ENCODE measurements around the gene PCBP4.
A peak's percentile ranks its signal among the peaks of the same experiment; 100 is the strongest.

PCBP4 gene

GRCh38 chr3:51970606-51971300 lies 3.5 kb upstream of the PCBP4 start:
- Histone ChIP-seq H3K36me3 (ENCODE audit: control insufficient read depth in 2 of 2, insufficient read depth in 2 of 2, low read length in 2 of 2) (no peaks in the 10 kb centered on the region), H3K9me3 (ENCODE audit: control insufficient read depth in 2 of 2, low read length in 2 of 2) (no peaks in the 10 kb centered on the region), H3K9ac (ENCODE audit: low read length in 2 of 2) (no peak overlapping the region), H3K4me3 (ENCODE audit: low read length in 2 of 2) (no peak overlapping the region), H3K4me1 (ENCODE audit: control insufficient read depth, insufficient read depth, low read length) (peaks cover 50% of the 10 kb centered on the region), H3K27me3 (ENCODE audit: control insufficient read depth in 1 of 2, insufficient read depth in 2 of 2, low read length in 2 of 2) (no peaks in the 10 kb centered on the region), H3K27ac (ENCODE audit: low read length) (no peak overlapping the region)

- Histone ChIP-seq H3K4me3 (ENCODE audit: low read length in 2 of 2) (no peak overlapping the region), H3K27me3 (ENCODE audit: control insufficient read depth in 1 of 2, insufficient read depth in 2 of 2, low read length in 2 of 2) (no peaks in the 10 kb centered on the region), H3K9ac (ENCODE audit: low read length in 2 of 2) (no peak overlapping the region), H3K36me3 (ENCODE audit: control insufficient read depth in 2 of 2, insufficient read depth in 2 of 2, low read length in 2 of 2) (no peaks in the 10 kb centered on the region), H3K4me1 (ENCODE audit: control insufficient read depth, insufficient read depth, low read length) (peaks cover 52% of the 10 kb centered on the region), H3K9me3 (ENCODE audit: control insufficient read depth in 2 of 2, low read length in 2 of 2) (no peaks in the 10 kb centered on the region), H3K27ac (ENCODE audit: low read length) (no peak overlapping the region)
Measured at GRCh38 chr3:51969841-51970240, 2.6 kb upstream of the PCBP4 start.

- no peak overlapping the region for H3K9ac ChIP-seq (ENCODE audit: low read length in 2 of 2)
- H3K27ac ChIP-seq (ENCODE audit: low read length): peak overlapping the region; percentile 31
- no peaks in the 10 kb centered on the region for H3K36me3 ChIP-seq (ENCODE audit: control insufficient read depth in 2 of 2, insufficient read depth in 2 of 2, low read length in 2 of 2)
- no peaks in the 10 kb centered on the region for H3K27me3 ChIP-seq (ENCODE audit: control insufficient read depth in 1 of 2, insufficient read depth in 2 of 2, low read length in 2 of 2)
- no peaks in the 10 kb centered on the region for H3K9me3 ChIP-seq (ENCODE audit: control insufficient read depth in 2 of 2, low read length in 2 of 2)
- H3K4me1 ChIP-seq (ENCODE audit: control insufficient read depth, insufficient read depth, low read length): peaks cover 45% of the 10 kb centered on the region
- no peak overlapping the region for H3K4me3 ChIP-seq (ENCODE audit: low read length in 2 of 2)
Measured at GRCh38 chr3:51968883-51969678, 1.8 kb upstream of the PCBP4 start.

- Histone ChIP-seq H3K27ac (ENCODE audit: low read length) (peak overlapping the region; percentile 85), H3K9ac (ENCODE audit: low read length in 2 of 2) (peak overlapping the region; percentile 71 to 76), H3K36me3 (ENCODE audit: control insufficient read depth in 2 of 2, insufficient read depth in 2 of 2, low read length in 2 of 2) (no peaks in the 10 kb centered on the region), H3K4me1 (ENCODE audit: control insufficient read depth, insufficient read depth, low read length) (peaks cover 37% of the 10 kb centered on the region), H3K4me3 (ENCODE audit: low read length in 2 of 2) (peak overlapping the region; percentile 71 to 77), H3K27me3 (ENCODE audit: control insufficient read depth in 1 of 2, insufficient read depth in 2 of 2, low read length in 2 of 2) (no peaks in the 10 kb centered on the region), H3K9me3 (ENCODE audit: control insufficient read depth in 2 of 2, low read length in 2 of 2) (no peaks in the 10 kb centered on the region)
Measured at GRCh38 chr3:51968170-51968775, 1.0 kb upstream of the PCBP4 start.

GRCh38 chr3:51966922-51967383 lies 301 bp downstream of the PCBP4 start:
- H3K27ac ChIP-seq (ENCODE audit: low read length): peak overlapping the region; percentile 76
- H3K4me1 ChIP-seq (ENCODE audit: control insufficient read depth, insufficient read depth, low read length): peaks cover 37% of the 10 kb centered on the region
- H3K9me3 ChIP-seq (ENCODE audit: control insufficient read depth in 2 of 2, low read length in 2 of 2): no peaks in the 10 kb centered on the region
- H3K36me3 ChIP-seq (ENCODE audit: control insufficient read depth in 2 of 2, insufficient read depth in 2 of 2, low read length in 2 of 2): peaks cover 0 to 2% of the 10 kb centered on the region in 2 donors
- H3K27me3 ChIP-seq (ENCODE audit: control insufficient read depth in 1 of 2, insufficient read depth in 2 of 2, low read length in 2 of 2): no peaks in the 10 kb centered on the region
- peak overlapping the region; percentile 80 to 94 for H3K9ac ChIP-seq (ENCODE audit: low read length in 2 of 2)
- peak overlapping the region; percentile 84 to 93 for H3K4me3 ChIP-seq (ENCODE audit: low read length in 2 of 2)

- H3K27ac ChIP-seq (ENCODE audit: low read length): peak overlapping the region; percentile 76
Measured at GRCh38 chr3:51966486-51966885, 768 bp downstream of the PCBP4 start.

GRCh38 chr3:51966016-51966415 lies 1.2 kb downstream of the PCBP4 start:
- Histone ChIP-seq H3K9ac (ENCODE audit: low read length in 2 of 2) (no peak overlapping the region), H3K9me3 (ENCODE audit: control insufficient read depth in 2 of 2, low read length in 2 of 2) (no peaks in the 10 kb centered on the region), H3K4me1 (ENCODE audit: control insufficient read depth, insufficient read depth, low read length) (peaks cover 37% of the 10 kb centered on the region), H3K27me3 (ENCODE audit: control insufficient read depth in 1 of 2, insufficient read depth in 2 of 2, low read length in 2 of 2) (no peaks in the 10 kb centered on the region), H3K27ac (ENCODE audit: low read length) (no peak overlapping the region), H3K36me3 (ENCODE audit: control insufficient read depth in 2 of 2, insufficient read depth in 2 of 2, low read length in 2 of 2) (peaks cover 0 to 2% of the 10 kb centered on the region in 2 donors), H3K4me3 (ENCODE audit: low read length in 2 of 2) (peak overlapping the region; percentile 84 to 93)

More at GRCh38 chr3:51966486-51966885, 768 bp downstream of the PCBP4 start:
- Histone ChIP-seq H3K4me3 (ENCODE audit: low read length in 2 of 2) (peak overlapping the region; percentile 84 to 93), H3K4me1 (ENCODE audit: control insufficient read depth, insufficient read depth, low read length) (peaks cover 37% of the 10 kb centered on the region), H3K9me3 (ENCODE audit: control insufficient read depth in 2 of 2, low read length in 2 of 2) (no peaks in the 10 kb centered on the region), H3K36me3 (ENCODE audit: control insufficient read depth in 2 of 2, insufficient read depth in 2 of 2, low read length in 2 of 2) (peaks cover 0 to 2% of the 10 kb centered on the region in 2 donors), H3K27me3 (ENCODE audit: control insufficient read depth in 1 of 2, insufficient read depth in 2 of 2, low read length in 2 of 2) (no peaks in the 10 kb centered on the region), H3K9ac (ENCODE audit: low read length in 2 of 2) (peak overlapping the region; percentile 80 to 94)

- no peaks in the 10 kb centered on the region for H3K27me3 ChIP-seq (ENCODE audit: control insufficient read depth in 1 of 2, insufficient read depth in 2 of 2, low read length in 2 of 2)
- no peak overlapping the region for H3K27ac ChIP-seq (ENCODE audit: low read length)
- H3K9me3 ChIP-seq (ENCODE audit: control insufficient read depth in 2 of 2, low read length in 2 of 2): no peaks in the 10 kb centered on the region
- H3K4me1 ChIP-seq (ENCODE audit: control insufficient read depth, insufficient read depth, low read length): peaks cover 37% of the 10 kb centered on the region
- H3K9ac ChIP-seq (ENCODE audit: low read length in 2 of 2): peak overlapping the region in 1 of 2 donors; percentile 29
- H3K36me3 ChIP-seq (ENCODE audit: control insufficient read depth in 2 of 2, insufficient read depth in 2 of 2, low read length in 2 of 2): peaks cover 3 to 15% of the 10 kb centered on the region in 2 donors
- H3K4me3 ChIP-seq (ENCODE audit: low read length in 2 of 2): no peak overlapping the region
Measured at GRCh38 chr3:51964521-51964920, 2.7 kb downstream of the PCBP4 start.

GRCh38 chr3:51963951-51964451 lies 3.3 kb downstream of the PCBP4 start:
- Histone ChIP-seq H3K27me3 (ENCODE audit: control insufficient read depth in 1 of 2, insufficient read depth in 2 of 2, low read length in 2 of 2) (no peaks in the 10 kb centered on the region), H3K9ac (ENCODE audit: low read length in 2 of 2) (no peak overlapping the region), H3K36me3 (ENCODE audit: control insufficient read depth in 2 of 2, insufficient read depth in 2 of 2, low read length in 2 of 2) (peaks cover 7 to 19% of the 10 kb centered on the region in 2 donors), H3K27ac (ENCODE audit: low read length) (no peak overlapping the region), H3K4me3 (ENCODE audit: low read length in 2 of 2) (no peak overlapping the region), H3K4me1 (ENCODE audit: control insufficient read depth, insufficient read depth, low read length) (peaks cover 37% of the 10 kb centered on the region), H3K9me3 (ENCODE audit: control insufficient read depth in 2 of 2, low read length in 2 of 2) (no peaks in the 10 kb centered on the region)

GRCh38 chr3:51962854-51963530 lies 4.3 kb downstream of the PCBP4 start:
- Histone ChIP-seq H3K36me3 (ENCODE audit: control insufficient read depth in 2 of 2, insufficient read depth in 2 of 2, low read length in 2 of 2) (peaks cover 7 to 25% of the 10 kb centered on the region in 2 donors), H3K9me3 (ENCODE audit: control insufficient read depth in 2 of 2, low read length in 2 of 2) (no peaks in the 10 kb centered on the region), H3K9ac (ENCODE audit: low read length in 2 of 2) (no peak overlapping the region), H3K27ac (ENCODE audit: low read length) (no peak overlapping the region), H3K4me1 (ENCODE audit: control insufficient read depth, insufficient read depth, low read length) (peaks cover 30% of the 10 kb centered on the region), H3K4me3 (ENCODE audit: low read length in 2 of 2) (no peak overlapping the region), H3K27me3 (ENCODE audit: control insufficient read depth in 1 of 2, insufficient read depth in 2 of 2, low read length in 2 of 2) (no peaks in the 10 kb centered on the region)

Data from stomach smooth muscle (tissue), 2 donors.